Measurements from ENCODE around the gene OR2T27. TPM values are rescaled to one million over a fixed set of nuclear protein-coding genes. Genes with fewer than 3 reads are reported as not detected.
"Not testable (repeated sequence)": the region's sequence is repeated elsewhere in the genome, so short reads cannot be mapped to it uniquely, and the experiment has no call there.

The OR2T27 gene
- total and polyA plus RNA-seq, 2 of the 4 experiments (the other 2 are of a cell fraction): not detected

DNA sequence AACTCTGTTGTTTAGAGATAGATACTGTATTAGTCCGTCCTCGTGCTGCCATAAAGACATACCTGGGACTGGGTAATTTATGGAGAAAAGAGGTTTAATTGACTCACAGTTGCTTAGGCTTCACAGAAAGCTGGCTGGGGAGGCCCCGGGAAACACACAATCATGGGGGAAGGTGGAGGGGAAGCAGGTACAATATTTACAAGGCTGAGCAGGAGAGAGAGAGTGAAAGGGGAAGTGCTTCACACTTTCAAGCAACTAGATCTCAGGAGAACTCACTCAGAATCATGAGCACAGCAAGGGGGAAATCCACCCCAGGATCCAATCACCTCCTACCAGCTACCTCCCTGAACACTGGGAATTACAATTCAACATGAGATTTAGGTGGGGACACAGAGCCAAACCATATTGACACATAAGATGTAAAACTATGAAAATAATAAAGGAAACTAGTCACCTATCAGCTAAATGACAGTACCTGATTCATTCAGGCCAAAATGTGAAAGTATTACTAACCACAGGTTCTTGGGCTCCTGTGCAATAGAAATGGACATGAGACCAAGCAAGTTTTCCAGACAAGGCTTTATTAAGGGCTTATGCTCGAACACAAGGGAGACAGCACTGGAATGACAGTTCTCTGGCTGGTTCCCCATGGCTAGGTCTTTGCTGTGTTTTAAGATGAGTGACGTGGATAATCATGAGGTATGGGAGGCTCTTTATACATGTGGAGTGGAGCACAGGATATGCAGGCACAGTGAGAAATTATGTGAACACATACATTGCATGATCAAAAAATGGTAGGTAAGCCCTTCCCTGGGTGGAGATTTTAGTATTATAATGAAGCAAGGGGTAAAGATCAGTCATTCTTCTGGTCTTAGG lies 8.4 kb upstream of the OR2T27 start:
- H2BK120ac ChIP-seq (ENCODE audit: low read depth, low read length); H3K4me2 ChIP-seq (ENCODE audit: low read depth, low read length); CTCF ChIA-PET; ATAC-seq (ENCODE audit: low read depth); dilution Hi-C loops (cut with HindIII; ENCODE audit: low sequenced_read_pairs, unreplicated experiment); H3K23ac ChIP-seq (ENCODE audit: low read depth, low read length); H2BK20ac ChIP-seq (ENCODE audit: low read depth, low read length); H3K4ac ChIP-seq (ENCODE audit: low read depth, low read length); H3K18ac ChIP-seq (ENCODE audit: low read depth, low read length); H2BK5ac ChIP-seq (ENCODE audit: low read depth, low read length, poor library complexity, severe bottlenecking); POLR2A ChIA-PET (ENCODE audit: unreplicated experiment); H4K20me1 ChIP-seq (ENCODE audit: insufficient read depth, low read length); H3K27me3 ChIP-seq (ENCODE audit: control insufficient read depth, insufficient read depth, low read length); H3K36me3 ChIP-seq (ENCODE audit: control insufficient read depth, insufficient read depth, low read length); H3K9me3 ChIP-seq (ENCODE audit: control insufficient read depth, insufficient read depth, low read length); in situ Hi-C loops (cut with MboI; ENCODE audit: low sequenced_read_pairs); H3K27ac ChIP-seq (ENCODE audit: insufficient read depth, low read length); H4K5ac ChIP-seq (ENCODE audit: low read depth, low read length); H2BK15ac ChIP-seq (ENCODE audit: low read depth, low read length); H2AK9ac ChIP-seq (replicated peaks; ENCODE audit: low read depth, low read length, poor library complexity); intact Hi-C loops (cut with micrococcal nuclease); H3K9me1 ChIP-seq (ENCODE audit: insufficient read depth, low read length); H2AFZ ChIP-seq (replicated peaks; ENCODE audit: low read length, poor library complexity); H2AK5ac ChIP-seq (ENCODE audit: low read depth, low read length); H3K9ac ChIP-seq (ENCODE audit: low read depth, low read length); H4K91ac ChIP-seq (ENCODE audit: insufficient read depth, low read depth, low read length); H4K8ac ChIP-seq (ENCODE audit: low read depth in 2 of 2, low read length in 2 of 2); H3K79me1 ChIP-seq (ENCODE audit: low read depth in 1 of 2, low read length in 2 of 2); H3K4me3 ChIP-seq (ENCODE audit: insufficient read depth, low read depth, low read length); H3K4me1 ChIP-seq (ENCODE audit: control insufficient read depth, insufficient read depth, low read length); H3K56ac ChIP-seq (ENCODE audit: extremely low read depth, insufficient read depth, low read length); H3K14ac ChIP-seq (replicated peaks; ENCODE audit: low read depth, low read length); BruUV-seq (replicated peaks); DNase-seq: not testable (repeated sequence)
- 93% methylated on average over 2 of the region's 5 CpGs; no CpG with 5 or more reads in 1 of the 2 experiments for WGBS, 2 experiments (ENCODE audit: extremely low coverage in 2 of 2, insufficient read length in 1 of 2)

GRCh38 chr1:248656797-248657196 lies 1.5 kb upstream of the OR2T27 start:
- intact Hi-C loops (cut with micrococcal nuclease); dilution Hi-C loops (cut with HindIII; ENCODE audit: low sequenced_read_pairs, unreplicated experiment); H4K91ac ChIP-seq (ENCODE audit: insufficient read depth, low read depth, low read length); H2AK5ac ChIP-seq (ENCODE audit: low read depth, low read length); H4K8ac ChIP-seq (ENCODE audit: low read depth in 2 of 2, low read length in 2 of 2); CTCF ChIA-PET; H3K27ac ChIP-seq (ENCODE audit: insufficient read depth, low read length); H3K36me3 ChIP-seq (ENCODE audit: control insufficient read depth, insufficient read depth, low read length); H4K5ac ChIP-seq (ENCODE audit: low read depth, low read length); H4K20me1 ChIP-seq (ENCODE audit: insufficient read depth, low read length); H2AFZ ChIP-seq (replicated peaks; ENCODE audit: low read length, poor library complexity); BruUV-seq (replicated peaks); H3K14ac ChIP-seq (replicated peaks; ENCODE audit: low read depth, low read length); in situ Hi-C loops (cut with MboI; ENCODE audit: low sequenced_read_pairs); H2BK15ac ChIP-seq (ENCODE audit: low read depth, low read length); H3K23ac ChIP-seq (ENCODE audit: low read depth, low read length); H3K18ac ChIP-seq (ENCODE audit: low read depth, low read length); H3K27me3 ChIP-seq (ENCODE audit: control insufficient read depth, insufficient read depth, low read length); ATAC-seq (ENCODE audit: low read depth); H3K9ac ChIP-seq (ENCODE audit: low read depth, low read length); H3K79me1 ChIP-seq (ENCODE audit: low read depth in 1 of 2, low read length in 2 of 2); H2BK120ac ChIP-seq (ENCODE audit: low read depth, low read length); H3K4me3 ChIP-seq (ENCODE audit: insufficient read depth, low read depth, low read length); H3K9me3 ChIP-seq (ENCODE audit: control insufficient read depth, insufficient read depth, low read length); H3K4me1 ChIP-seq (ENCODE audit: control insufficient read depth, insufficient read depth, low read length); H3K4ac ChIP-seq (ENCODE audit: low read depth, low read length); H2BK5ac ChIP-seq (ENCODE audit: low read depth, low read length, poor library complexity, severe bottlenecking); H2AK9ac ChIP-seq (replicated peaks; ENCODE audit: low read depth, low read length, poor library complexity); H3K9me1 ChIP-seq (ENCODE audit: insufficient read depth, low read length); DNase-seq; H3K4me2 ChIP-seq (ENCODE audit: low read depth, low read length); POLR2A ChIA-PET (ENCODE audit: unreplicated experiment); H2BK20ac ChIP-seq (ENCODE audit: low read depth, low read length); H3K56ac ChIP-seq (ENCODE audit: extremely low read depth, insufficient read depth, low read length): not testable (repeated sequence)
- no CpG with 5 or more reads among the region's 6 CpGs for WGBS, 2 experiments (ENCODE audit: extremely low coverage in 2 of 2, insufficient read length in 1 of 2)

Measured in IMR-90 (cell line).